ENCODE data around the gene OR4F15. TPM values are rescaled to one million over a fixed set of nuclear protein-coding genes. Genes with fewer than 3 reads are reported as not detected.

Gene OR4F15
- total RNA-seq, 1 experiment from 2014 or later, result not detected

- Histone ChIP-seq H3K9me2 (ENCODE audit: insufficient read depth) (no peaks in the 10 kb centered on the region), H3K4me2 (ENCODE audit: low read length) (no peak overlapping the region), H4K20me1 (ENCODE audit: insufficient read depth) (no peaks in the 10 kb centered on the region), H3K36me3 (ENCODE audit: control insufficient read depth in 1 of 2, insufficient read depth in 2 of 2, low read length in 2 of 2) (no peaks in the 10 kb centered on the region), H3K9me3 (ENCODE audit: control insufficient read depth in 1 of 2, insufficient read depth in 1 of 2, low read depth in 1 of 2, low read length in 2 of 2) (no peaks in the 10 kb centered on the region), H3K4me1 (ENCODE audit: control insufficient read depth in 1 of 2, insufficient read depth in 2 of 2, low read length in 2 of 2) (no peaks in the 10 kb centered on the region), H3K79me2 (ENCODE audit: insufficient read depth, low read length) (no peaks in the 10 kb centered on the region), H3K27ac (ENCODE audit: low read depth, low read length) (no peak overlapping the region), H3K27me3 (ENCODE audit: insufficient read depth, low read length) (peaks cover 20% of the 10 kb centered on the region), H3K4me3 (replicated peaks in 1 of 2; ENCODE audit: low read depth in 1 of 2, low read length in 2 of 2) (no peak overlapping the region), H3K9ac (ENCODE audit: low read length) (no peak overlapping the region), H2AFZ (ENCODE audit: low read depth, low read length, poor library complexity, severe bottlenecking) (no peak overlapping the region)
- intact Hi-C loops (cut with micrococcal nuclease), result no loop called here
- ChIA-PET POLR2A (no interaction called here), RAD21 (ENCODE audit: low non-redundant PET in 1 of 2, low total read pairs in 2 of 2, uncharacterized antibody in 2 of 2, unreplicated experiment in 2 of 2) (no interaction called here), CTCF (no interaction called here)
- DNase-seq (ENCODE audit: low read depth, low spot score) (no peak), ATAC-seq (no peak)
- BruUV-seq (replicated peaks), result no TSS peak
- TF ChIP-seq CTCF (IDR thresholded peaks at IDR 0.05 in 2 of 3, conservative IDR thresholded peaks at IDR 0.05 in 1 of 3; ENCODE audit: borderline replicate concordance in 1 of 3, insufficient read depth in 1 of 3, low read depth in 2 of 3, low read length in 2 of 3), result no peak
- no peak for TF ChIP-seq TCF7L2 (IDR thresholded peaks at IDR 0.05; ENCODE audit: borderline replicate concordance, extremely low read depth, insufficient read depth, insufficient read length)
- no peak for TF ChIP-seq EGR1 (IDR thresholded peaks at IDR 0.05; ENCODE audit: low read depth)
- TF ChIP-seq ZBTB33 (IDR thresholded peaks at IDR 0.05; ENCODE audit: extremely low read depth, insufficient replicate concordance, low read length), result no peak
- TF ChIP-seq MAX (IDR thresholded peaks at IDR 0.05), result no peak
- TF ChIP-seq ZFX (IDR thresholded peaks at IDR 0.05), result no peak
- no peak for TF ChIP-seq ZNF274 (IDR thresholded peaks at IDR 0.05; ENCODE audit: low read depth, low read length)
- no peak for TF ChIP-seq SP1 (IDR thresholded peaks at IDR 0.05; ENCODE audit: low read depth)
- no peak for TF ChIP-seq POLR2AphosphoS5 (IDR thresholded peaks at IDR 0.05; ENCODE audit: low read depth, low read length)
- no peak for TF ChIP-seq REST (IDR thresholded peaks at IDR 0.05; ENCODE audit: low read depth)
- TF ChIP-seq EZH2phosphoT487 (IDR thresholded peaks at IDR 0.05; ENCODE audit: borderline replicate concordance), result no peak
- no peak for TF ChIP-seq RAD21 (IDR thresholded peaks at IDR 0.05; ENCODE audit: low read depth)
- no peak for TF ChIP-seq YY1 (IDR thresholded peaks at IDR 0.05; ENCODE audit: extremely low read depth, insufficient replicate concordance, low read depth, low read length)
- TF ChIP-seq JUND (IDR thresholded peaks at IDR 0.05), result no peak
- no peak for TF ChIP-seq EZH2 (IDR thresholded peaks at IDR 0.05)
- no peak for TF ChIP-seq SRF (IDR thresholded peaks at IDR 0.05; ENCODE audit: low read depth)
Observed at GRCh38 chr15:101804375-101804774, 7.6 kb upstream of the OR4F15 start.

All from HCT116 (cell line).